Measurements from ENCODE around the gene RAB11FIP5. TPM values are rescaled to one million over a fixed set of nuclear protein-coding genes. Genes with fewer than 3 reads are reported as not detected.

RAB11FIP5 gene
- total and polyA plus RNA-seq, 9 of the 15 experiments (the other 6 are each of a cell fraction or from before 2014, with no cell fraction given), result 1.7 to 14.4 (median 6.4) TPM

GRCh38 chr2:73078457-73079411, 34.0 kb downstream of the RAB11FIP5 start:
- DNase-seq (ENCODE audit: extremely low read depth in 1 of 4, low spot score in 3 of 4) (no peak), ATAC-seq (no peak), FAIRE-seq (no peak)
- H3K9me1 ChIP-seq (ENCODE audit: control insufficient read depth, insufficient read depth, low read length), result no peaks in the 10 kb centered on the region
- no peaks in the 10 kb centered on the region for H3K36me3 ChIP-seq (ENCODE audit: control insufficient read depth, insufficient read depth, low read length)
- peaks cover 0 to 5% of the 10 kb centered on the region in 2 experiments; a peak in 2 of 5 replicates for H3K27me3 ChIP-seq (ENCODE audit: control insufficient read depth in 2 of 2, insufficient read depth in 2 of 2, low read length in 2 of 2)
- intact Hi-C loops (cut with micrococcal nuclease), result no loop called here
- H3K4me3 ChIP-seq, result no peak overlapping the region
- BruUV-seq (replicated peaks), result no TSS peak
- no peak overlapping the region for H3K27ac ChIP-seq (ENCODE audit: extremely low read depth, low read depth, low read length)
- CTCF ChIA-PET (ENCODE audit: low intra/inter-chr PET ratio), result no interaction called here
- peaks cover 25% of the 10 kb centered on the region; the same call in 1 of the 2 replicates for H4K20me1 ChIP-seq (replicated peaks; ENCODE audit: control insufficient read depth, insufficient read depth, low read length)
- no peaks in the 10 kb centered on the region for H3K9me3 ChIP-seq (replicated peaks; ENCODE audit: control insufficient read depth, insufficient read depth, low read depth, low read length)
- TF ChIP-seq SETDB1 (IDR thresholded peaks at IDR 0.05; ENCODE audit: low read length), result no peak
- TF ChIP-seq ZKSCAN1 (IDR thresholded peaks at IDR 0.05; ENCODE audit: low read depth, low read length), result peak; percentile 85
- in situ Hi-C loops (cut with MboI), result no loop called here
- H3K79me2 ChIP-seq (ENCODE audit: control insufficient read depth, insufficient read depth, low read length), result no peaks in the 10 kb centered on the region
- WGBS (ENCODE audit: insufficient coverage, low coverage, missing lambda C conversion rate), result 46% methylated on average over 13 of the region's 13 CpGs
- no peak overlapping the region for H2AFZ ChIP-seq (ENCODE audit: low read depth, low read length)
- POLR2A ChIA-PET, result no interaction called here
- H3K4me1 ChIP-seq (replicated peaks in 1 of 2; ENCODE audit: control insufficient read depth in 2 of 2, insufficient read depth in 2 of 2, low read length in 2 of 2), result peaks cover 0 to 25% of the 10 kb centered on the region in 2 experiments; a peak in 3 of 5 replicates
- no peak overlapping the region for H3K4me2 ChIP-seq (ENCODE audit: insufficient read depth, low read length)
- H3K9ac ChIP-seq (ENCODE audit: insufficient read depth in 1 of 2, low read depth in 2 of 2, low read length in 2 of 2), result peak overlapping the region in 1 of 2 experiments; percentile 52; a peak in 1 of 4 replicates

GRCh38 chr2:73077424-73077795, 35.3 kb downstream of the RAB11FIP5 start:
- H3K27me3 ChIP-seq (ENCODE audit: control insufficient read depth in 2 of 2, insufficient read depth in 2 of 2, low read length in 2 of 2), result peaks cover 0 to 5% of the 10 kb centered on the region in 2 experiments; a peak in 2 of 5 replicates
- no TSS peak for BruUV-seq (replicated peaks)
- FAIRE-seq (no peak), ATAC-seq (no peak), DNase-seq (ENCODE audit: extremely low read depth in 1 of 4, low spot score in 3 of 4) (no peak)
- no peaks in the 10 kb centered on the region for H3K9me1 ChIP-seq (ENCODE audit: control insufficient read depth, insufficient read depth, low read length)
- no peak overlapping the region for H3K27ac ChIP-seq (ENCODE audit: extremely low read depth, low read depth, low read length)
- CTCF ChIA-PET (ENCODE audit: low intra/inter-chr PET ratio), result no interaction called here
- TF ChIP-seq ZFP36 (IDR thresholded peaks at IDR 0.05; ENCODE audit: low read depth, low read length, partially characterized antibody) (peak; percentile 84), KDM1A (IDR thresholded peaks at IDR 0.05) (no peak), NRF1 (conservative IDR thresholded peaks at IDR 0.05 in 1 of 2, IDR thresholded peaks at IDR 0.05 in 1 of 2) (no peak)
- peaks cover 12% of the 10 kb centered on the region; the same call in 1 of the 2 replicates for H4K20me1 ChIP-seq (replicated peaks; ENCODE audit: control insufficient read depth, insufficient read depth, low read length)
- H2AFZ ChIP-seq (ENCODE audit: low read depth, low read length), result no peak overlapping the region
- no peaks in the 10 kb centered on the region for H3K79me2 ChIP-seq (ENCODE audit: control insufficient read depth, insufficient read depth, low read length)
- POLR2A ChIA-PET, result interaction anchor here (0.9 kb wide), 1 partner anchor 100 kb away, joined by 4 read pairs; no protein-coding TSS in a partner anchor
- no peak overlapping the region for H3K4me2 ChIP-seq (ENCODE audit: insufficient read depth, low read length)
- intact Hi-C loops (cut with micrococcal nuclease), result no loop called here
- whole genome bisulfite sequencing (ENCODE audit: insufficient coverage, low coverage, missing lambda C conversion rate), result 18% methylated on average over 1 of the region's 1 CpG
- H3K4me3 ChIP-seq, result no peak overlapping the region
- no peaks in the 10 kb centered on the region; the same call in 2 of the 3 replicates for H3K36me3 ChIP-seq (ENCODE audit: control insufficient read depth, insufficient read depth, low read length)
- in situ Hi-C loops (cut with MboI), result no loop called here
- peaks cover 0 to 25% of the 10 kb centered on the region in 2 experiments; a peak in 4 of 5 replicates for H3K4me1 ChIP-seq (replicated peaks in 1 of 2; ENCODE audit: control insufficient read depth in 2 of 2, insufficient read depth in 2 of 2, low read length in 2 of 2)
- no peaks in the 10 kb centered on the region for H3K9me3 ChIP-seq (replicated peaks; ENCODE audit: control insufficient read depth, insufficient read depth, low read depth, low read length)
- no peak overlapping the region for H3K9ac ChIP-seq (ENCODE audit: insufficient read depth in 1 of 2, low read depth in 2 of 2, low read length in 2 of 2)
